Smooth muscle cell (in vitro differentiated cells): Measurements from ENCODE around the gene CHAC1. TPM values are rescaled to one million over a fixed set of nuclear protein-coding genes. Genes with fewer than 3 reads are reported as not detected.

Source experiments
- DNase-seq: peaks from one replicate; lab custom pipeline; 2025; ENCODE audit not compliant: unreplicated experiment; lab: John Stamatoyannopoulos, UW
- H2AFZ ChIP-seq: fragments of 200-600 bp; sonication (generic); 2 replicates; pipeline ENCODE4 v1.6.0; 2016; ENCODE audit warnings: antibody characterized with exemption, low read depth, mild to moderate bottlenecking
- H3F3A ChIP-seq: fragments of 200-600 bp; sonication (generic); 2 replicates; pipeline ENCODE4 v1.6.0; 2017; ENCODE audit warnings: antibody characterized with exemption, low read depth
- H3K27ac ChIP-seq: fragments of 200-600 bp; sonication (generic); 2 replicates; pipeline ENCODE4 v1.5.1; 2016; ENCODE audit warnings: low read depth, mild to moderate bottlenecking
- H3K27me3 ChIP-seq: fragments of 200-600 bp; sonication (generic); 2 replicates; pipeline ENCODE4 v1.6.1; 2016; ENCODE audit warnings: low read depth, mild to moderate bottlenecking
- H3K36me3 ChIP-seq: fragments of 200-600 bp; sonication (generic); 2 replicates; pipeline ENCODE4 v1.5.1; 2016; ENCODE audit warnings: low read depth
- H3K4me1 ChIP-seq: fragments of 200-600 bp; sonication (generic); 2 replicates; pipeline ENCODE4 v1.5.1; 2016; ENCODE audit warnings: low read depth
- H3K4me2 ChIP-seq: fragments of 200-600 bp; sonication (generic); 2 replicates; pipeline ENCODE4 v1.6.0; 2016; ENCODE audit warnings: mild to moderate bottlenecking
- H3K4me3 ChIP-seq: fragments of 200-600 bp; sonication (generic); 2 replicates; pipeline ENCODE4 v1.5.1; 2016; ENCODE audit warnings: mild to moderate bottlenecking
- H3K79me2 ChIP-seq: fragments of 200-600 bp; sonication (generic); 2 replicates; pipeline ENCODE4 v1.6.0; 2016; ENCODE audit warnings: low read depth, mild to moderate bottlenecking
- H3K9ac ChIP-seq: fragments of 200-600 bp; sonication (generic); 2 replicates; pipeline ENCODE4 v1.6.0; 2016; ENCODE audit warnings: low read depth
- H3K9me3 ChIP-seq: fragments of 200-600 bp; sonication (generic); replicated peaks from 2 replicates; pipeline ENCODE4 v1.5.1; 2016; ENCODE audit warnings: low read depth
- H4K20me1 ChIP-seq: fragments of 200-600 bp; sonication (generic); 2 replicates; pipeline ENCODE4 v1.6.0; 2016; ENCODE audit warnings: low read depth
- CTCF ChIP-seq: fragments of 200-600 bp; sonication (generic); IDR thresholded peaks from 2 replicates; pipeline ENCODE4 v1.5.1; 2017; ENCODE audit warnings: borderline replicate concordance, mild to moderate bottlenecking, antibody characterized with exemption; ENCODE audit not compliant: insufficient read depth, poor library complexity, severe bottlenecking
- WGBS: methylation state at CpG from one replicate; pipeline ENCODE4 v1.1.7; 2016; ENCODE audit warnings: low lambda C conversion rate; 5-methylcytosine and 5-hydroxymethylcytosine counted together
- polyA plus RNA-seq: library from polyadenylated mRNA; unstranded; fragments of >200 nt; fragmentation: Nextera tagmentation; extraction: Ambion mirVana; gene quantifications from 2 replicates; pipeline ENCODE4 v1.2.1, GENCODE V29; 2016
- total RNA-seq: library from RNA; depleted of rRNA; stranded (reverse); fragments of >200 nt; gene quantifications from 2 replicates; pipeline ENCODE4 v1.2.3, GENCODE V29; 2014

CHAC1 gene
- total and polyA plus RNA-seq, 2 experiments from 2014 or later: 29.6 to 31.5 TPM

- peaks cover 31% of the 10 kb centered on the region for H4K20me1 ChIP-seq
- H3K27me3 ChIP-seq: no peaks in the 10 kb centered on the region
- H2AFZ ChIP-seq: no peak overlapping the region
- no peak overlapping the region for H3K27ac ChIP-seq
- H3K79me2 ChIP-seq: peaks cover 29% of the 10 kb centered on the region
- H3K4me3 ChIP-seq: no peak overlapping the region
- no peaks in the 10 kb centered on the region for H3K9me3 ChIP-seq
- peaks cover 6% of the 10 kb centered on the region for H3K4me1 ChIP-seq
- no peaks in the 10 kb centered on the region for H3K36me3 ChIP-seq
- no peak for TF ChIP-seq CTCF
- no peak overlapping the region for H3K9ac ChIP-seq
- no peak for DNase-seq
- H3F3A ChIP-seq: peaks cover 3% of the 10 kb centered on the region
- no peak overlapping the region for H3K4me2 ChIP-seq
- WGBS: 95% methylated on average over 4 of the region's 4 CpGs
These were observed 3.8 kb downstream of the CHAC1 start for GRCh38 chr15:40957041-40957555.

- H3K27ac ChIP-seq: no peak overlapping the region
- H3K4me3 ChIP-seq: no peak overlapping the region
- peaks cover 29% of the 10 kb centered on the region for H3K79me2 ChIP-seq
- no peaks in the 10 kb centered on the region for H3K9me3 ChIP-seq
- peaks cover 6% of the 10 kb centered on the region for H3K4me1 ChIP-seq
- no peak for DNase-seq
- 85% methylated on average over 9 of the region's 9 CpGs for WGBS
- H3K27me3 ChIP-seq: no peaks in the 10 kb centered on the region
- H4K20me1 ChIP-seq: peaks cover 31% of the 10 kb centered on the region
- no peak overlapping the region for H2AFZ ChIP-seq
- H3F3A ChIP-seq: peaks cover 3% of the 10 kb centered on the region
- no peaks in the 10 kb centered on the region for H3K36me3 ChIP-seq
- H3K4me2 ChIP-seq: no peak overlapping the region
- no peak for TF ChIP-seq CTCF
- no peak overlapping the region for H3K9ac ChIP-seq
These were observed 4.3 kb downstream of the CHAC1 start for GRCh38 chr15:40957581-40958051.

GRCh38 chr15:40958146-40958545, 4.9 kb downstream of the CHAC1 start:
- no peaks in the 10 kb centered on the region for H3K36me3 ChIP-seq
- no peak overlapping the region for H3K4me3 ChIP-seq
- H2AFZ ChIP-seq: no peak overlapping the region
- WGBS: 92% methylated on average over 6 of the region's 6 CpGs
- H3K9me3 ChIP-seq: no peaks in the 10 kb centered on the region
- H3K27me3 ChIP-seq: no peaks in the 10 kb centered on the region
- no peak overlapping the region for H3K9ac ChIP-seq
- no peak for DNase-seq
- no peak overlapping the region for H3K27ac ChIP-seq
- peaks cover 6% of the 10 kb centered on the region for H3K4me1 ChIP-seq
- peaks cover 3% of the 10 kb centered on the region for H3F3A ChIP-seq
- TF ChIP-seq CTCF: no peak
- H3K4me2 ChIP-seq: no peak overlapping the region
- peaks cover 31% of the 10 kb centered on the region for H4K20me1 ChIP-seq
- peaks cover 29% of the 10 kb centered on the region for H3K79me2 ChIP-seq

- Histone ChIP-seq H4K20me1 (peaks cover 31% of the 10 kb centered on the region), H3K79me2 (peaks cover 24% of the 10 kb centered on the region), H3K4me2 (no peak overlapping the region), H3K27ac (no peak overlapping the region), H3K9me3 (no peaks in the 10 kb centered on the region), H3K4me3 (no peak overlapping the region), H3K9ac (no peak overlapping the region), H3K4me1 (peaks cover 6% of the 10 kb centered on the region), H3F3A (peaks cover 3% of the 10 kb centered on the region), H2AFZ (no peak overlapping the region), H3K27me3 (no peaks in the 10 kb centered on the region), H3K36me3 (no peaks in the 10 kb centered on the region)
- WGBS: 92% methylated on average over 8 of the region's 8 CpGs
- no peak for TF ChIP-seq CTCF
- DNase-seq: no peak
These were observed 5.5 kb downstream of the CHAC1 start for GRCh38 chr15:40958723-40959122.
